ENCODE measurements around the gene EPYC.

DNA sequence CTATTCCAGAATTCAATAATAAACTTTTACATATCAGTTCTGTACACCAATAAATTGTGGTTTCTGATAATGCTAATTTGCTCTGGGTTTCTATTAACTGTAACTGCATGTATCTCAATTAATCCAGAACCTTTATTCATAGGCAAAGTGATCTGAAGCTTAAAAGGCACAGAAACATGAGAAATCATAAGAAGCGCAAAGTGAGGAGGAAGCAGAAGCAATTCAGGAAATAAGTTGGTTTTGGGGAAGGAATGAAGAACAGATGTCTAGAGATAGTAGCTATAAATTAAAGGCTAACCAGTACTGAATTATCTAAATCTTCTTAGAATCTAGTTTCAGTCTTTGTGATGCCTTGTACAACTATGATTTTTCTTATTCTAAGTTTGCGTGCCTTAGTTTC is 28.5 kb upstream of the EPYC start:
- no peak for TF ChIP-seq MYC (CRISPR knock-in tag; IDR thresholded peaks at IDR 0.05; ENCODE audit: borderline replicate concordance)
- no peak for TF ChIP-seq ZNF331 (CRISPR knock-in tag; IDR thresholded peaks at IDR 0.05)
- TF ChIP-seq ZNF737 (CRISPR knock-in tag; IDR thresholded peaks at IDR 0.05; ENCODE audit: borderline replicate concordance), result no peak
- TF ChIP-seq HMG20A (CRISPR knock-in tag; IDR thresholded peaks at IDR 0.05; ENCODE audit: borderline replicate concordance), result no peak
- no peak for TF ChIP-seq POLR2A (IDR thresholded peaks at IDR 0.05; ENCODE audit: insufficient read depth in 1 of 2, low read depth in 2 of 2, low read length in 2 of 2)
- no peak for TF ChIP-seq POLR2AphosphoS5 (IDR thresholded peaks at IDR 0.05; ENCODE audit: low read depth, low read length)
- no peak for TF ChIP-seq GTF2F1 (IDR thresholded peaks at IDR 0.05; ENCODE audit: low read length)
- TF ChIP-seq LBX2 (CRISPR knock-in tag; IDR thresholded peaks at IDR 0.05; ENCODE audit: borderline replicate concordance), result no peak
- no peak for TF ChIP-seq ZGPAT (CRISPR knock-in tag; IDR thresholded peaks at IDR 0.05)
- no peak for TF ChIP-seq HDAC2 (CRISPR knock-in tag; IDR thresholded peaks at IDR 0.05)
